ENCODE data around the gene LMBR1.

The LMBR1 gene

GRCh38 chr7:156635529-156636385 is 257.2 kb downstream of the LMBR1 start:
- in situ Hi-C loops (cut with MboI; ENCODE audit: low pct_unique_long_range_greater_than_20kb, low sequenced_read_pairs, unreplicated experiment): no loop called here
- DNase-seq (ENCODE audit: low spot score): no peak
- TF ChIP-seq, protein P1, sequence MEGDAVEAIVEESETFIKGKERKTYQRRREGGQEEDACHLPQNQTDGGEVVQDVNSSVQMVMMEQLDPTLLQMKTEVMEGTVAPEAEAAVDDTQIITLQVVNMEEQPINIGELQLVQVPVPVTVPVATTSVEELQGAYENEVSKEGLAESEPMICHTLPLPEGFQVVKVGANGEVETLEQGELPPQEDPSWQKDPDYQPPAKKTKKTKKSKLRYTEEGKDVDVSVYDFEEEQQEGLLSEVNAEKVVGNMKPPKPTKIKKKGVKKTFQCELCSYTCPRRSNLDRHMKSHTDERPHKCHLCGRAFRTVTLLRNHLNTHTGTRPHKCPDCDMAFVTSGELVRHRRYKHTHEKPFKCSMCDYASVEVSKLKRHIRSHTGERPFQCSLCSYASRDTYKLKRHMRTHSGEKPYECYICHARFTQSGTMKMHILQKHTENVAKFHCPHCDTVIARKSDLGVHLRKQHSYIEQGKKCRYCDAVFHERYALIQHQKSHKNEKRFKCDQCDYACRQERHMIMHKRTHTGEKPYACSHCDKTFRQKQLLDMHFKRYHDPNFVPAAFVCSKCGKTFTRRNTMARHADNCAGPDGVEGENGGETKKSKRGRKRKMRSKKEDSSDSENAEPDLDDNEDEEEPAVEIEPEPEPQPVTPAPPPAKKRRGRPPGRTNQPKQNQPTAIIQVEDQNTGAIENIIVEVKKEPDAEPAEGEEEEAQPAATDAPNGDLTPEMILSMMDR (IDR thresholded peaks at IDR 0.05; ENCODE audit: extremely low read depth, insufficient read depth, missing control alignments): no peak

DNA sequence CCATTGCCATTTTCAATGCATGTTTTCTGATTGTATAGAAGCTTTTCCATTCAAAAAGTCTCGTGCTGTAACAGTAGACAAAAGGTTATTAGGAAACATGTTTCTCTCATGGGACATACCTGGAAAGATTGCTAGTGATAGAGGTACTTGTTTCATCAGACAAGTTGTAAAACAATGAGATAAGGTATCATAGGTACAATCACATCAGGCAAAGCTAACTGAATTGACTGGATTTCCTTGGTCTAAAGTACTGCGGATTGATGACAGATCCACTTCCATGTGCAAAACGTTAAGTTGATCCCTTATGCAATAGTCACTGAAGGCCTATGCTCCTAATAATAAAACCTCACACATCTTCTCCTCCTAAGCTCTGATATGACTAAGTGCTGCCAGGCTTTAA is 258.9 kb downstream of the LMBR1 start:
- TF ChIP-seq, protein P1 (IDR thresholded peaks at IDR 0.05; ENCODE audit: extremely low read depth, insufficient read depth, missing control alignments): no peak
- in situ Hi-C loops (cut with MboI; ENCODE audit: low pct_unique_long_range_greater_than_20kb, low sequenced_read_pairs, unreplicated experiment): no loop called here

GRCh38 chr7:156629873-156630272 is 263.1 kb downstream of the LMBR1 start:
- TF ChIP-seq, protein P1 (IDR thresholded peaks at IDR 0.05; ENCODE audit: extremely low read depth, insufficient read depth, missing control alignments): no peak
- in situ Hi-C loops (cut with MboI; ENCODE audit: low pct_unique_long_range_greater_than_20kb, low sequenced_read_pairs, unreplicated experiment): no loop called here
- no peak for DNase-seq (ENCODE audit: low spot score)

More for the DNA sequence above, 258.9 kb downstream of the LMBR1 start:
- DNase-seq (ENCODE audit: low spot score): no peak

- TF ChIP-seq, protein P1 (IDR thresholded peaks at IDR 0.05; ENCODE audit: extremely low read depth, insufficient read depth, missing control alignments): no peak
- in situ Hi-C loops (cut with MboI; ENCODE audit: low pct_unique_long_range_greater_than_20kb, low sequenced_read_pairs, unreplicated experiment): no loop called here
- no peak for DNase-seq (ENCODE audit: low spot score)
Measured at GRCh38 chr7:156628562-156628961, 264.4 kb downstream of the LMBR1 start.
